WTC11 (cell line): ENCODE measurements around the gene TCF21. TPM values are rescaled to one million over a fixed set of nuclear protein-coding genes. Genes with fewer than 3 reads are reported as not detected.

Source experiments
- ATAC-seq: fragments of 200-7000 bp; cut with Tn5 transposase; 2 replicates; pipeline ENCODE4 v1.10.0; 2021; ENCODE audit warnings: mild to moderate bottlenecking, moderate library complexity
- CTCF ChIA-PET: fragments of 300-600 bp; sonication (Branson Sonifier 250); formaldehyde crosslinking; loops from one replicate; lab custom pipeline; 2021; ENCODE audit warnings: antibody characterized with exemption; lab: Charles Lee
- POLR2A ChIA-PET: fragments of 350-600 bp; sonication (Branson Sonifier 250); formaldehyde crosslinking; loops from one replicate; lab custom pipeline; 2021; ENCODE audit warnings: antibody characterized with exemption; lab: Charles Lee
- DNase-seq: peaks from one replicate; pipeline ENCODE4 v3.0.0; 2021; ENCODE audit warnings: low spot score
- H3K27ac Mint-ChIP-seq: 2 replicates; pipeline ENCODE4 v1.8.0; 2021; ENCODE audit warnings: mixed read lengths
- H3K27me3 Mint-ChIP-seq: 2 replicates; pipeline ENCODE4 v1.8.0; 2021; ENCODE audit warnings: low read depth, mild to moderate bottlenecking, moderate library complexity, mixed read lengths
- H3K36me3 Mint-ChIP-seq: 2 replicates; pipeline ENCODE4 v1.8.0; 2021; ENCODE audit warnings: mixed read lengths
- H3K4me1 Mint-ChIP-seq: 2 replicates; pipeline ENCODE4 v1.8.0; 2022; ENCODE audit warnings: mixed read lengths
- H3K4me3 Mint-ChIP-seq: 2 replicates; pipeline ENCODE4 v1.8.0; 2021; ENCODE audit warnings: mild to moderate bottlenecking, moderate library complexity, mixed read lengths
- H3K9me3 Mint-ChIP-seq: 2 replicates; pipeline ENCODE4 v1.8.0; 2021; ENCODE audit warnings: mixed read lengths
- ATF6 ChIP-seq: sonication (generic); formaldehyde crosslinking; IDR thresholded peaks from 2 replicates; pipeline ENCODE4 v1.8.1; 2023; ENCODE audit warnings: mild to moderate bottlenecking, missing genetic modification reagents
- CTCF ChIP-seq: fragments of 200-600 bp; IDR thresholded peaks from 2 replicates; pipeline ENCODE4 v1.8.0; 2022; ENCODE audit warnings: antibody characterized with exemption
- E2F4 ChIP-seq: sonication (generic); formaldehyde crosslinking; IDR thresholded peaks from 2 replicates; pipeline ENCODE4 v1.8.1; 2022; ENCODE audit warnings: low read depth, mild to moderate bottlenecking, moderate library complexity, missing genetic modification reagents, borderline replicate concordance
- KAT7 ChIP-seq: sonication (generic); formaldehyde crosslinking; IDR thresholded peaks from 2 replicates; pipeline ENCODE4 v1.8.1; 2023; ENCODE audit warnings: missing genetic modification reagents, mild to moderate bottlenecking, borderline replicate concordance
- ZBTB21 ChIP-seq: sonication (generic); formaldehyde crosslinking; IDR thresholded peaks from 2 replicates; pipeline ENCODE4 v1.8.1; 2023; ENCODE audit warnings: mild to moderate bottlenecking, missing genetic modification reagents, borderline replicate concordance
- ZNF416 ChIP-seq: fragments of 250-450 bp; sonication (Bioruptor Pico); IDR thresholded peaks from 2 replicates; pipeline ENCODE4 v1.9.0; 2021; ENCODE audit warnings: mild to moderate bottlenecking, inconsistent platforms
- ZNF532 ChIP-seq: fragments of 250-450 bp; sonication (Bioruptor Pico); IDR thresholded peaks from 2 replicates; pipeline ENCODE4 v1.9.0; 2021; ENCODE audit warnings: mild to moderate bottlenecking, borderline replicate concordance
- ZNF671 ChIP-seq: fragments of 250-450 bp; sonication (Bioruptor Pico); IDR thresholded peaks from 2 replicates; pipeline ENCODE4 v1.8.0; 2021; ENCODE audit warnings: mild to moderate bottlenecking
- total RNA-seq: library from RNA; stranded (reverse); gene quantifications from 3 replicates; pipeline ENCODE4 v1.2.3, GENCODE V29; 2021
- TF ChIP-seq, protein P1 (sequence below): sonication (generic); formaldehyde crosslinking; IDR thresholded peaks from 2 replicates; pipeline ENCODE4 v1.8.1; 2023; ENCODE audit warnings: mild to moderate bottlenecking, missing genetic modification reagents, borderline replicate concordance
- TF ChIP-seq, protein P2 (sequence below): fragments of 250-450 bp; sonication (Bioruptor Pico); IDR thresholded peaks from 2 replicates; pipeline ENCODE4 v2.1.2; 2022; ENCODE audit warnings: mild to moderate bottlenecking, moderate library complexity
- TF ChIP-seq, protein P3 (sequence below): sonication (generic); formaldehyde crosslinking; conservative IDR thresholded peaks from 2 replicates; pipeline ENCODE4 v1.8.1; 2023; ENCODE audit warnings: mild to moderate bottlenecking, low read depth, missing genetic modification reagents, moderate library complexity
- TF ChIP-seq, protein P4 (sequence below): sonication (generic); formaldehyde crosslinking; IDR thresholded peaks from 2 replicates; pipeline ENCODE4 v1.8.0; 2022; ENCODE audit warnings: mild to moderate bottlenecking, missing genetic modification reagents

TCF21 gene
- total RNA-seq, 1 experiment from 2014 or later = 0.22 TPM

GRCh38 chr6:133903855-133904254 is 14.9 kb downstream of the TCF21 start (continued):
- TF ChIP-seq KAT7 = no peak
- no peak for TF ChIP-seq CTCF
- TF ChIP-seq ATF6 (CRISPR knock-in tag) = no peak
- TF ChIP-seq ZNF671 (CRISPR knock-in tag) = no peak
- no peak for TF ChIP-seq ZBTB21 (CRISPR knock-in tag)
- TF ChIP-seq ZNF532 (CRISPR knock-in tag) = no peak
- TF ChIP-seq ZNF416 = no peak
- TF ChIP-seq, protein P1, sequence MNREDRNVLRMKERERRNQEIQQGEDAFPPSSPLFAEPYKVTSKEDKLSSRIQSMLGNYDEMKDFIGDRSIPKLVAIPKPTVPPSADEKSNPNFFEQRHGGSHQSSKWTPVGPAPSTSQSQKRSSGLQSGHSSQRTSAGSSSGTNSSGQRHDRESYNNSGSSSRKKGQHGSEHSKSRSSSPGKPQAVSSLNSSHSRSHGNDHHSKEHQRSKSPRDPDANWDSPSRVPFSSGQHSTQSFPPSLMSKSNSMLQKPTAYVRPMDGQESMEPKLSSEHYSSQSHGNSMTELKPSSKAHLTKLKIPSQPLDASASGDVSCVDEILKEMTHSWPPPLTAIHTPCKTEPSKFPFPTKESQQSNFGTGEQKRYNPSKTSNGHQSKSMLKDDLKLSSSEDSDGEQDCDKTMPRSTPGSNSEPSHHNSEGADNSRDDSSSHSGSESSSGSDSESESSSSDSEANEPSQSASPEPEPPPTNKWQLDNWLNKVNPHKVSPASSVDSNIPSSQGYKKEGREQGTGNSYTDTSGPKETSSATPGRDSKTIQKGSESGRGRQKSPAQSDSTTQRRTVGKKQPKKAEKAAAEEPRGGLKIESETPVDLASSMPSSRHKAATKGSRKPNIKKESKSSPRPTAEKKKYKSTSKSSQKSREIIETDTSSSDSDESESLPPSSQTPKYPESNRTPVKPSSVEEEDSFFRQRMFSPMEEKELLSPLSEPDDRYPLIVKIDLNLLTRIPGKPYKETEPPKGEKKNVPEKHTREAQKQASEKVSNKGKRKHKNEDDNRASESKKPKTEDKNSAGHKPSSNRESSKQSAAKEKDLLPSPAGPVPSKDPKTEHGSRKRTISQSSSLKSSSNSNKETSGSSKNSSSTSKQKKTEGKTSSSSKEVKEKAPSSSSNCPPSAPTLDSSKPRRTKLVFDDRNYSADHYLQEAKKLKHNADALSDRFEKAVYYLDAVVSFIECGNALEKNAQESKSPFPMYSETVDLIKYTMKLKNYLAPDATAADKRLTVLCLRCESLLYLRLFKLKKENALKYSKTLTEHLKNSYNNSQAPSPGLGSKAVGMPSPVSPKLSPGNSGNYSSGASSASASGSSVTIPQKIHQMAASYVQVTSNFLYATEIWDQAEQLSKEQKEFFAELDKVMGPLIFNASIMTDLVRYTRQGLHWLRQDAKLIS (CRISPR knock-in tag) = no peak
- TF ChIP-seq E2F4 (CRISPR knock-in tag) = no peak
- TF ChIP-seq, protein P2, sequence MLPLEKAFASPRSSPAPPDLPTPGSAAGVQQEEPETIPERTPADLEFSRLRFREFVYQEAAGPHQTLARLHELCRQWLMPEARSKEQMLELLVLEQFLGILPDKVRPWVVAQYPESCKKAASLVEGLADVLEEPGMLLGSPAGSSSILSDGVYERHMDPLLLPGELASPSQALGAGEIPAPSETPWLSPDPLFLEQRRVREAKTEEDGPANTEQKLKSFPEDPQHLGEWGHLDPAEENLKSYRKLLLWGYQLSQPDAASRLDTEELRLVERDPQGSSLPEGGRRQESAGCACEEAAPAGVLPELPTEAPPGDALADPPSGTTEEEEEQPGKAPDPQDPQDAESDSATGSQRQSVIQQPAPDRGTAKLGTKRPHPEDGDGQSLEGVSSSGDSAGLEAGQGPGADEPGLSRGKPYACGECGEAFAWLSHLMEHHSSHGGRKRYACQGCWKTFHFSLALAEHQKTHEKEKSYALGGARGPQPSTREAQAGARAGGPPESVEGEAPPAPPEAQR = no peak
- TF ChIP-seq, all 79 proteins: peak for 0

DNA sequence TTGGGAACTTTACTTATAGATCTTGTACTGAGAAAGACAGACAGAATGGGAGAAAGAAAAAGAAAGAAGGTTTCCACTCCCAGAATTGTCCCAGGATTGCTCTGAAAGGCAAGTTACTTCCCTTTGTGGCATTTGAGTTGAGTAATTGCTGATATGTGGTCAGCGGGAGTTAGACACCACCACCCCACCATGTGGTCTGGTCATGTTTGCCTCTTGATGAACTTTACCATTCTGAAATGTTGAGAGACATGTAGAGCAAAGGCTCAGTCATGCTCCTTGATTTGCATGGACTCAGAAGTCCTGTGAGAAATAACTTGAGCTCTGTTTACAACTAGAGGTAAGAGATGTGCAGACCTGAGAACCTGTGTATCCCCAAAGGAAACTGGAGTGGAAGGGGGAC is 17.1 kb downstream of the TCF21 start:
- Mint-ChIP-seq H3K4me1 (no peaks in the 10 kb centered on the region; the same call in 1 of the 2 replicates), H3K36me3 (peaks cover 3% of the 10 kb centered on the region; the same call in 1 of the 2 replicates), H3K27ac (no peak overlapping the region), H3K9me3 (peaks cover 8% of the 10 kb centered on the region), H3K27me3 (no peaks in the 10 kb centered on the region; the same call in none of the 2 replicates), H3K4me3 (no peak overlapping the region)
- ATAC-seq = no peak
- no peak for DNase-seq
- ChIA-PET POLR2A (no interaction called here), CTCF (interaction anchor here (1.2 kb wide), 1 partner anchor 190 kb away, joined by 3 read pairs; no protein-coding TSS in a partner anchor)
- TF ChIP-seq, protein P3, sequence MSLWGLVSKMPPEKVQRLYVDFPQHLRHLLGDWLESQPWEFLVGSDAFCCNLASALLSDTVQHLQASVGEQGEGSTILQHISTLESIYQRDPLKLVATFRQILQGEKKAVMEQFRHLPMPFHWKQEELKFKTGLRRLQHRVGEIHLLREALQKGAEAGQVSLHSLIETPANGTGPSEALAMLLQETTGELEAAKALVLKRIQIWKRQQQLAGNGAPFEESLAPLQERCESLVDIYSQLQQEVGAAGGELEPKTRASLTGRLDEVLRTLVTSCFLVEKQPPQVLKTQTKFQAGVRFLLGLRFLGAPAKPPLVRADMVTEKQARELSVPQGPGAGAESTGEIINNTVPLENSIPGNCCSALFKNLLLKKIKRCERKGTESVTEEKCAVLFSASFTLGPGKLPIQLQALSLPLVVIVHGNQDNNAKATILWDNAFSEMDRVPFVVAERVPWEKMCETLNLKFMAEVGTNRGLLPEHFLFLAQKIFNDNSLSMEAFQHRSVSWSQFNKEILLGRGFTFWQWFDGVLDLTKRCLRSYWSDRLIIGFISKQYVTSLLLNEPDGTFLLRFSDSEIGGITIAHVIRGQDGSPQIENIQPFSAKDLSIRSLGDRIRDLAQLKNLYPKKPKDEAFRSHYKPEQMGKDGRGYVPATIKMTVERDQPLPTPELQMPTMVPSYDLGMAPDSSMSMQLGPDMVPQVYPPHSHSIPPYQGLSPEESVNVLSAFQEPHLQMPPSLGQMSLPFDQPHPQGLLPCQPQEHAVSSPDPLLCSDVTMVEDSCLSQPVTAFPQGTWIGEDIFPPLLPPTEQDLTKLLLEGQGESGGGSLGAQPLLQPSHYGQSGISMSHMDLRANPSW (CRISPR knock-in tag) = no peak
- TF ChIP-seq, protein P4, sequence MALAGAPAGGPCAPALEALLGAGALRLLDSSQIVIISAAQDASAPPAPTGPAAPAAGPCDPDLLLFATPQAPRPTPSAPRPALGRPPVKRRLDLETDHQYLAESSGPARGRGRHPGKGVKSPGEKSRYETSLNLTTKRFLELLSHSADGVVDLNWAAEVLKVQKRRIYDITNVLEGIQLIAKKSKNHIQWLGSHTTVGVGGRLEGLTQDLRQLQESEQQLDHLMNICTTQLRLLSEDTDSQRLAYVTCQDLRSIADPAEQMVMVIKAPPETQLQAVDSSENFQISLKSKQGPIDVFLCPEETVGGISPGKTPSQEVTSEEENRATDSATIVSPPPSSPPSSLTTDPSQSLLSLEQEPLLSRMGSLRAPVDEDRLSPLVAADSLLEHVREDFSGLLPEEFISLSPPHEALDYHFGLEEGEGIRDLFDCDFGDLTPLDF (CRISPR knock-in tag) = no peak
